ENCODE data around the gene FAR2.
"Not testable (repeated sequence)": the region's sequence is repeated elsewhere in the genome, so short reads cannot be mapped to it uniquely, and the experiment has no call there.

The FAR2 gene

GRCh38 chr12:29281371-29282005 lies 132.4 kb downstream of the FAR2 start:
- no peak for DNase-seq (ENCODE audit: low spot score)

GRCh38 chr12:29282031-29282816 lies 133.1 kb downstream of the FAR2 start:
- DNase-seq (ENCODE audit: low spot score), result no peak

GRCh38 chr12:29283969-29284700 lies 135.1 kb downstream of the FAR2 start:
- no peak for DNase-seq (ENCODE audit: low spot score)

GRCh38 chr12:29286081-29286790 lies 137.2 kb downstream of the FAR2 start:
- no peak for DNase-seq (ENCODE audit: low spot score)

- no peak for DNase-seq (ENCODE audit: low spot score)
These were observed 138.5 kb downstream of the FAR2 start for GRCh38 chr12:29287622-29288021.

GRCh38 chr12:29288031-29288430 lies 139.0 kb downstream of the FAR2 start:
- DNase-seq (ENCODE audit: low spot score), result no peak

- not testable (repeated sequence) for DNase-seq (ENCODE audit: low spot score)
These were observed 141.4 kb downstream of the FAR2 start for GRCh38 chr12:29290475-29290874.

- no peak for DNase-seq (ENCODE audit: low spot score)
These were observed 142.1 kb downstream of the FAR2 start for GRCh38 chr12:29291226-29291625.

- DNase-seq (ENCODE audit: low spot score), result no peak
These were observed 150.6 kb downstream of the FAR2 start for GRCh38 chr12:29299633-29300032.

GRCh38 chr12:29301114-29301513 lies 152.0 kb downstream of the FAR2 start:
- no peak for DNase-seq (ENCODE audit: low spot score)

- DNase-seq (ENCODE audit: low spot score), result no peak
These were observed 155.3 kb downstream of the FAR2 start for GRCh38 chr12:29304388-29304787.

- DNase-seq (ENCODE audit: low spot score), result no peak
These were observed 157.2 kb downstream of the FAR2 start for GRCh38 chr12:29306266-29306665.

- no peak for DNase-seq (ENCODE audit: low spot score)
These were observed 157.6 kb downstream of the FAR2 start for GRCh38 chr12:29306682-29307081.

GRCh38 chr12:29309320-29309902 lies 160.3 kb downstream of the FAR2 start:
- no peak for DNase-seq (ENCODE audit: low spot score)

- DNase-seq (ENCODE audit: low spot score), result no peak
These were observed 161.8 kb downstream of the FAR2 start for GRCh38 chr12:29310899-29311298.

- no peak for DNase-seq (ENCODE audit: low spot score)
These were observed 165.3 kb downstream of the FAR2 start for GRCh38 chr12:29314416-29314815.

- DNase-seq (ENCODE audit: low spot score), result no peak
These were observed 167.7 kb downstream of the FAR2 start for GRCh38 chr12:29316752-29317151.

GRCh38 chr12:29317556-29318363 lies 168.7 kb downstream of the FAR2 start:
- no peak for DNase-seq (ENCODE audit: low spot score)

- no peak for DNase-seq (ENCODE audit: low spot score)
These were observed 171.4 kb downstream of the FAR2 start for GRCh38 chr12:29320295-29321085.

- DNase-seq (ENCODE audit: low spot score), result no peak
These were observed 173.1 kb downstream of the FAR2 start for GRCh38 chr12:29322157-29322556.
